ENCODE results near the gene SLC22A31. TPM values are rescaled to one million over a fixed set of nuclear protein-coding genes. Genes with fewer than 3 reads are reported as not detected.

The SLC22A31 gene
- total and polyA plus RNA-seq, 5 donors: 0.05 to 0.69 (median 0.12) TPM; not detected in 2

- peak; percentile 86 for ATAC-seq
- no peaks in the 10 kb centered on the region for H3K4me1 ChIP-seq (ENCODE audit: control insufficient read depth, insufficient read depth, low read length)
- H3K4me3 ChIP-seq (ENCODE audit: low read length): peak overlapping the region; percentile 83
- peak overlapping the region; percentile 84 for H3K27ac ChIP-seq (ENCODE audit: low read length)
- no peaks in the 10 kb centered on the region for H3K9me3 ChIP-seq (ENCODE audit: control insufficient read depth, low read length)
- intact Hi-C loops (cut with DNase I): loop anchor here in 3 of 4 donors (10.0 kb wide), 2 partner anchors 272 to 472 kb away; no protein-coding TSS in a partner anchor
- 2% methylated on average over 25 of the region's 25 CpGs for WGBS
- DNase-seq: peak; percentile 76 to 91 (median 88)
- H3K27me3 ChIP-seq (ENCODE audit: control insufficient read depth, insufficient read depth): no peaks in the 10 kb centered on the region
These were observed 16.2 kb upstream of the SLC22A31 start for GRCh38 chr16:89216315-89217137.

- DNase-seq (peak in 1 of 3 donors; percentile 19), ATAC-seq (peak; percentile 21 to 22)
- 66% methylated on average over 15 of the region's 15 CpGs for WGBS
- Histone ChIP-seq H3K4me3 (ENCODE audit: low read length) (no peak overlapping the region), H3K4me1 (ENCODE audit: control insufficient read depth, insufficient read depth, low read length) (no peaks in the 10 kb centered on the region), H3K27ac (ENCODE audit: low read length) (no peak overlapping the region), H3K27me3 (ENCODE audit: control insufficient read depth, insufficient read depth) (no peaks in the 10 kb centered on the region), H3K9me3 (ENCODE audit: control insufficient read depth, low read length) (no peaks in the 10 kb centered on the region)
- intact Hi-C loops (cut with DNase I): loop anchor here in 3 of 4 donors (10.0 kb wide), 2 partner anchors 266 to 466 kb away; no protein-coding TSS in a partner anchor
These were observed 10.7 kb upstream of the SLC22A31 start for GRCh38 chr16:89210904-89211515.

GRCh38 chr16:89210165-89210903, 10.0 kb upstream of the SLC22A31 start:
- H3K4me1 ChIP-seq (ENCODE audit: control insufficient read depth, insufficient read depth, low read length): no peaks in the 10 kb centered on the region
- ATAC-seq: no peak
- no peak overlapping the region for H3K27ac ChIP-seq (ENCODE audit: low read length)
- WGBS: 76% methylated on average over 11 of the region's 11 CpGs
- H3K9me3 ChIP-seq (ENCODE audit: control insufficient read depth, low read length): no peaks in the 10 kb centered on the region
- H3K27me3 ChIP-seq (ENCODE audit: control insufficient read depth, insufficient read depth): no peaks in the 10 kb centered on the region
- intact Hi-C loops (cut with DNase I): loop anchor here in 3 of 4 donors (10.0 kb wide), 2 partner anchors 266 to 466 kb away; no protein-coding TSS in a partner anchor
- DNase-seq: peak in 1 of 3 donors; percentile 1
- H3K4me3 ChIP-seq (ENCODE audit: low read length): no peak overlapping the region

GRCh38 chr16:89209522-89210044, 9.2 kb upstream of the SLC22A31 start:
- whole genome bisulfite sequencing: 63% methylated on average over 15 of the region's 15 CpGs
- ATAC-seq (no peak), DNase-seq (peak in 1 of 3 donors; percentile 20)
- Histone ChIP-seq H3K27me3 (ENCODE audit: control insufficient read depth, insufficient read depth) (no peaks in the 10 kb centered on the region), H3K4me3 (ENCODE audit: low read length) (no peak overlapping the region), H3K27ac (ENCODE audit: low read length) (no peak overlapping the region), H3K4me1 (ENCODE audit: control insufficient read depth, insufficient read depth, low read length) (no peaks in the 10 kb centered on the region), H3K9me3 (ENCODE audit: control insufficient read depth, low read length) (no peaks in the 10 kb centered on the region)
- intact Hi-C loops (cut with DNase I): loop anchor here in 3 of 4 donors (10.0 kb wide), 2 partner anchors 265 to 465 kb away; no protein-coding TSS in a partner anchor

- no peaks in the 10 kb centered on the region for H3K27me3 ChIP-seq (ENCODE audit: control insufficient read depth, insufficient read depth)
- WGBS: 90% methylated on average over 4 of the region's 4 CpGs
These were observed 7.7 kb upstream of the SLC22A31 start for GRCh38 chr16:89207993-89208392.

GRCh38 chr16:89202422-89203215, 2.3 kb upstream of the SLC22A31 start:
- ATAC-seq (no peak), DNase-seq (peak in 1 of 3 donors; percentile 34)
- Histone ChIP-seq H3K27me3 (ENCODE audit: control insufficient read depth, insufficient read depth) (no peaks in the 10 kb centered on the region), H3K4me3 (ENCODE audit: low read length) (no peak overlapping the region), H3K4me1 (ENCODE audit: control insufficient read depth, insufficient read depth, low read length) (no peaks in the 10 kb centered on the region), H3K9me3 (ENCODE audit: control insufficient read depth, low read length) (no peaks in the 10 kb centered on the region), H3K27ac (ENCODE audit: low read length) (no peak overlapping the region)
- intact Hi-C loops (cut with DNase I): no loop called here
- 46% methylated on average over 49 of the region's 49 CpGs for WGBS

More at GRCh38 chr16:89207993-89208392, 7.7 kb upstream of the SLC22A31 start:
- Histone ChIP-seq H3K4me1 (ENCODE audit: control insufficient read depth, insufficient read depth, low read length) (no peaks in the 10 kb centered on the region), H3K9me3 (ENCODE audit: control insufficient read depth, low read length) (no peaks in the 10 kb centered on the region), H3K4me3 (ENCODE audit: low read length) (no peak overlapping the region), H3K27ac (ENCODE audit: low read length) (no peak overlapping the region)
- intact Hi-C loops (cut with DNase I): no loop called here
- no peak for DNase-seq
- ATAC-seq: no peak

GRCh38 chr16:89201439-89202377, 1.4 kb upstream of the SLC22A31 start:
- no peaks in the 10 kb centered on the region for H3K27me3 ChIP-seq (ENCODE audit: control insufficient read depth, insufficient read depth)
- ATAC-seq (peak; percentile 86 to 90), DNase-seq (peak; percentile 75 to 93 (median 81))
- WGBS: 3% methylated on average over 108 of the region's 111 CpGs
- no peak overlapping the region for H3K27ac ChIP-seq (ENCODE audit: low read length)
- no peaks in the 10 kb centered on the region for H3K4me1 ChIP-seq (ENCODE audit: control insufficient read depth, insufficient read depth, low read length)
- H3K9me3 ChIP-seq (ENCODE audit: control insufficient read depth, low read length): no peaks in the 10 kb centered on the region
- intact Hi-C loops (cut with DNase I): no loop called here
- peak overlapping the region; percentile 44 for H3K4me3 ChIP-seq (ENCODE audit: low read length)

- Histone ChIP-seq H3K27me3 (ENCODE audit: control insufficient read depth, insufficient read depth) (no peaks in the 10 kb centered on the region), H3K9me3 (ENCODE audit: control insufficient read depth, low read length) (no peaks in the 10 kb centered on the region), H3K27ac (ENCODE audit: low read length) (no peak overlapping the region), H3K4me1 (ENCODE audit: control insufficient read depth, insufficient read depth, low read length) (no peaks in the 10 kb centered on the region), H3K4me3 (ENCODE audit: low read length) (peak overlapping the region; percentile 44)
- WGBS: 2% methylated on average over 58 of the region's 58 CpGs
- ATAC-seq (no peak), DNase-seq (peak in 2 of 3 donors; percentile 43 to 63)
- intact Hi-C loops (cut with DNase I): no loop called here
These were observed 594 bp upstream of the SLC22A31 start for GRCh38 chr16:89200850-89201411.
